OCI-M1 (cell line): ENCODE measurements around the gene EXTL2.
"Not testable (repeated sequence)": the region's sequence is repeated elsewhere in the genome, so short reads cannot be mapped to it uniquely, and the experiment has no call there.

Experiments used
- DNase-seq: peaks from one replicate; lab custom pipeline; 2025; lab: John Stamatoyannopoulos, UW

EXTL2 gene

GRCh38 chr1:100894603-100895539 lies at the start of gene EXTL2:
EXTL2 (minus strand) TSS chr1:100894842; CDS start chr1:100888757, 6,085 bp downstream.
- DNase-seq, result peak; percentile 91

- DNase-seq, result no peak
These were observed 48.9 kb upstream of the EXTL2 start for GRCh38 chr1:100943533-100943932.

GRCh38 chr1:100942304-100943046 lies 47.8 kb upstream of the EXTL2 start:
- no peak for DNase-seq

- DNase-seq, result no peak
These were observed 47.1 kb upstream of the EXTL2 start for GRCh38 chr1:100941580-100942216.

GRCh38 chr1:100941098-100941527 lies 46.5 kb upstream of the EXTL2 start:
- DNase-seq, result no peak

GRCh38 chr1:100936194-100936967 lies 41.7 kb upstream of the EXTL2 start:
- DNase-seq, result no peak

GRCh38 chr1:100933555-100933954 lies 38.9 kb upstream of the EXTL2 start:
- not testable (repeated sequence) for DNase-seq

GRCh38 chr1:100931716-100932115 lies 37.1 kb upstream of the EXTL2 start:
- DNase-seq, result peak; percentile 9

GRCh38 chr1:100930494-100930893 lies 35.9 kb upstream of the EXTL2 start:
- DNase-seq, result no peak

- DNase-seq, result peak; percentile 25
These were observed 33.5 kb upstream of the EXTL2 start for GRCh38 chr1:100928128-100928527.

GRCh38 chr1:100927276-100927675 lies 32.6 kb upstream of the EXTL2 start:
- no peak for DNase-seq

GRCh38 chr1:100926240-100926639 lies 31.6 kb upstream of the EXTL2 start:
- no peak for DNase-seq

GRCh38 chr1:100924991-100925390 lies 30.3 kb upstream of the EXTL2 start:
- DNase-seq, result no peak

- DNase-seq, result peak; percentile 27
These were observed 29.6 kb upstream of the EXTL2 start for GRCh38 chr1:100924212-100924611.

GRCh38 chr1:100921110-100921706 lies 26.6 kb upstream of the EXTL2 start:
- DNase-seq, result peak; percentile 79

- no peak for DNase-seq
These were observed 17.4 kb upstream of the EXTL2 start for GRCh38 chr1:100912019-100912418.

- DNase-seq, result no peak
These were observed 14.4 kb upstream of the EXTL2 start for GRCh38 chr1:100909018-100909417.

GRCh38 chr1:100907887-100908286 lies 13.2 kb upstream of the EXTL2 start:
- no peak for DNase-seq

GRCh38 chr1:100905181-100905580 lies 10.5 kb upstream of the EXTL2 start:
- no peak for DNase-seq

GRCh38 chr1:100904528-100904927 lies 9.9 kb upstream of the EXTL2 start:
- DNase-seq, result no peak

GRCh38 chr1:100903777-100904176 lies 9.1 kb upstream of the EXTL2 start:
- DNase-seq, result no peak
